Keratinocyte (primary cell): ENCODE results near the gene C1QTNF5. TPM values are rescaled to one million over a fixed set of nuclear protein-coding genes. Genes with fewer than 3 reads are reported as not detected.

ENCODE experiments used
- DNase-seq: peaks from one replicate; pipeline ENCODE4 v3.0.0-alpha.2; 2011; ENCODE audit warnings: low read depth, missing footprints, low spot score
- FAIRE-seq: peaks from 2 replicates; lab custom pipeline; 2011; peaks lifted over from hg19 to GRCh38; lab: Jason Lieb, UNC
- H2AFZ ChIP-seq: 2 replicates; pipeline ENCODE4 v1.6.0; 2012; ENCODE audit warnings: low read length, control low read depth, inconsistent platforms; ENCODE audit not compliant: control insufficient read depth
- H3K27ac ChIP-seq: 2 replicates; pipeline ENCODE4 v1.5.1; 2011; ENCODE audit warnings: low read length; ENCODE audit not compliant: control insufficient read depth, insufficient read depth
- H3K27me3 ChIP-seq: 3 replicates; pipeline ENCODE4 v1.6.0; 2011; ENCODE audit warnings: low read length; ENCODE audit not compliant: control insufficient read depth, insufficient read depth; ENCODE audit errors: extremely low read depth
- H3K36me3 ChIP-seq, 2 experiments: 2 replicates in 1 of 2; 3 replicates in 1 of 2; pipeline ENCODE4 v1.5.1; 2011; ENCODE audit warnings: low read length in 2 of 2, mild to moderate bottlenecking in 1 of 2; ENCODE audit not compliant: control insufficient read depth in 2 of 2, insufficient read depth in 2 of 2; ENCODE audit errors: extremely low read depth in 1 of 2
- H3K4me1 ChIP-seq: 3 replicates; pipeline ENCODE4 v1.5.1; 2011; ENCODE audit warnings: low read length; ENCODE audit not compliant: control insufficient read depth, insufficient read depth; ENCODE audit errors: extremely low read depth
- H3K4me2 ChIP-seq: 3 replicates; pipeline ENCODE4 v1.6.0; 2011; ENCODE audit warnings: low read depth, low read length; ENCODE audit not compliant: control insufficient read depth, insufficient read depth; ENCODE audit errors: extremely low read depth
- H3K4me3 ChIP-seq, 3 experiments: fragments of 200-600 bp in 1 of 3; sonication (generic) in 1 of 3; 2 replicates in 2 of 3; 3 replicates in 1 of 3; pipeline ENCODE4 v1.5.1; 2011 to 2016; ENCODE audit warnings: low read length in 3 of 3, mild to moderate bottlenecking in 3 of 3, control low read depth in 2 of 3, inconsistent platforms in 1 of 3, low read depth in 1 of 3, mixed read lengths in 1 of 3, mixed run types in 1 of 3, moderate library complexity in 1 of 3; ENCODE audit not compliant: control insufficient read depth in 2 of 3, insufficient read depth in 2 of 3; ENCODE audit errors: extremely low read depth in 1 of 3
- H3K79me2 ChIP-seq: 2 replicates; pipeline ENCODE4 v1.6.0; 2012; ENCODE audit warnings: low read length; ENCODE audit not compliant: control insufficient read depth, insufficient read depth
- H3K9ac ChIP-seq: 3 replicates; pipeline ENCODE4 v1.6.0; 2011; ENCODE audit warnings: low read length; ENCODE audit not compliant: control insufficient read depth, insufficient read depth; ENCODE audit errors: extremely low read depth
- H3K9me1 ChIP-seq: 3 replicates; pipeline ENCODE4 v1.6.0; 2011; ENCODE audit warnings: low read length; ENCODE audit not compliant: control insufficient read depth, insufficient read depth; ENCODE audit errors: extremely low read depth
- H3K9me3 ChIP-seq: 2 replicates; pipeline ENCODE4 v1.5.1; 2012; ENCODE audit warnings: low read depth, low read length; ENCODE audit not compliant: control insufficient read depth
- H4K20me1 ChIP-seq: 3 replicates; pipeline ENCODE4 v1.6.0; 2011; ENCODE audit warnings: low read length; ENCODE audit not compliant: control insufficient read depth, insufficient read depth; ENCODE audit errors: extremely low read depth
- CTCF ChIP-seq, 3 experiments: IDR thresholded peaks in 1 of 3; conservative IDR thresholded peaks in 1 of 3; optimal IDR thresholded peaks in 1 of 3; 2 replicates in 2 of 3; 3 replicates in 1 of 3; pipeline versions ENCODE3 to v1.5.1; 2011; ENCODE audit warnings: low read length in 3 of 3, mild to moderate bottlenecking in 3 of 3, moderate library complexity in 2 of 3, control low read depth in 1 of 3, inconsistent platforms in 1 of 3; ENCODE audit not compliant: insufficient read depth in 2 of 3; ENCODE audit errors: extremely low read depth in 1 of 3
- EZH2 ChIP-seq: IDR thresholded peaks from one replicate; pipeline ENCODE4 v1.6.1; 2012; ENCODE audit warnings: inconsistent platforms, mild to moderate bottlenecking, low read length, moderate library complexity
- dilution Hi-C: fragments of 300-500 bp; cut with MboI; formaldehyde crosslinking; loops from one replicate; pipeline ENCODE4 v1.7.0; 2020; ENCODE audit warnings: low sequenced_read_pairs; ENCODE audit not compliant: extremely low pct_ligation_motif_present
- polyA plus RNA-seq, 5 experiments: library from polyadenylated mRNA; depleted of rRNA in 3 of 5; stranded (reverse) in 3 of 5; stranded (forward) in 1 of 5; unstranded in 1 of 5; fragments of >200 nt; gene quantifications; 1 replicate in 1 of 5; 2 replicates in 3 of 5; 3 replicates in 1 of 5; pipeline versions ENCODE4 v1.2.1 to v1.2.3, GENCODE V29; 2011 to 2012; ENCODE audit warnings: missing spikeins in 2 of 5, low read depth in 1 of 5, low replicate concordance in 1 of 5

C1QTNF5 gene
- polyA plus RNA-seq, 1 donor (not counting 4 experiments of a cell fraction or from before 2014, with no cell fraction given) = not detected

- no peak for TF ChIP-seq CTCF (optimal IDR thresholded peaks at IDR 0.05 in 1 of 3, IDR thresholded peaks at IDR 0.05 in 1 of 3, conservative IDR thresholded peaks at IDR 0.05 in 1 of 3; ENCODE audit: extremely low read depth in 1 of 3, insufficient read depth in 2 of 3, low read length in 3 of 3)
- no peak for TF ChIP-seq EZH2
- H3K9me3 ChIP-seq = no peaks in the 10 kb centered on the region
- peaks cover 42% of the 10 kb centered on the region for H3K4me1 ChIP-seq
- H3K9ac ChIP-seq = peak within 1 kb of the TSS; percentile 37
- H3K4me3 ChIP-seq = peak within 1 kb of the TSS; percentile 34 to 65 (median 64)
- H4K20me1 ChIP-seq = no peaks in the 10 kb centered on the region
- FAIRE-seq (no peak), DNase-seq (no peak)
- no peak within 1 kb of the TSS for H3K27ac ChIP-seq
- H3K27me3 ChIP-seq = peaks cover 6% of the 10 kb centered on the region
- peak within 1 kb of the TSS; percentile 93 for H3K4me2 ChIP-seq
- H2AFZ ChIP-seq = peak within 1 kb of the TSS; percentile 33
- no peaks in the 10 kb centered on the region for H3K9me1 ChIP-seq
- dilution Hi-C loops = no loop called here
- no peaks in the 10 kb centered on the region for H3K79me2 ChIP-seq
- H3K36me3 ChIP-seq = peaks cover 0 to 2% of the 10 kb centered on the region in 2 experiments
These were observed 23.7 kb downstream of the C1QTNF5 start, which contains the start of gene MCAM for GRCh38 chr11:119316729-119317591. Gene MCAM (minus strand): TSS chr11:119317130. CDS start chr11:119317101, 29 bp downstream.

GRCh38 chr11:119316016-119316728, 24.5 kb downstream of the C1QTNF5 start:
- peak overlapping the region; percentile 93 for H3K4me2 ChIP-seq
- DNase-seq (no peak), FAIRE-seq (no peak)
- H3K4me3 ChIP-seq = peak overlapping the region; percentile 34 to 65 (median 64)
- no peaks in the 10 kb centered on the region for H3K79me2 ChIP-seq
- no peaks in the 10 kb centered on the region for H3K9me1 ChIP-seq
- peaks cover 38% of the 10 kb centered on the region for H3K4me1 ChIP-seq
- H3K36me3 ChIP-seq = peaks cover 0 to 2% of the 10 kb centered on the region in 2 experiments
- H2AFZ ChIP-seq = peak overlapping the region; percentile 33
- H3K9ac ChIP-seq = peak overlapping the region; percentile 37
- dilution Hi-C loops = no loop called here
- no peaks in the 10 kb centered on the region for H4K20me1 ChIP-seq
- H3K9me3 ChIP-seq = no peaks in the 10 kb centered on the region
- H3K27me3 ChIP-seq = peaks cover 6% of the 10 kb centered on the region
- no peak overlapping the region for H3K27ac ChIP-seq
- TF ChIP-seq CTCF (optimal IDR thresholded peaks at IDR 0.05 in 1 of 3, IDR thresholded peaks at IDR 0.05 in 1 of 3, conservative IDR thresholded peaks at IDR 0.05 in 1 of 3; ENCODE audit: extremely low read depth in 1 of 3, insufficient read depth in 2 of 3, low read length in 3 of 3) = no peak
- no peak for TF ChIP-seq EZH2
